ENCODE data around the gene CGB1. TPM values are rescaled to one million over a fixed set of nuclear protein-coding genes. Genes with fewer than 3 reads are reported as not detected.

Gene CGB1
- total and polyA plus RNA-seq, 9 of the 15 experiments (the other 6 are each of a cell fraction or from before 2014, with no cell fraction given): not detected

DNA sequence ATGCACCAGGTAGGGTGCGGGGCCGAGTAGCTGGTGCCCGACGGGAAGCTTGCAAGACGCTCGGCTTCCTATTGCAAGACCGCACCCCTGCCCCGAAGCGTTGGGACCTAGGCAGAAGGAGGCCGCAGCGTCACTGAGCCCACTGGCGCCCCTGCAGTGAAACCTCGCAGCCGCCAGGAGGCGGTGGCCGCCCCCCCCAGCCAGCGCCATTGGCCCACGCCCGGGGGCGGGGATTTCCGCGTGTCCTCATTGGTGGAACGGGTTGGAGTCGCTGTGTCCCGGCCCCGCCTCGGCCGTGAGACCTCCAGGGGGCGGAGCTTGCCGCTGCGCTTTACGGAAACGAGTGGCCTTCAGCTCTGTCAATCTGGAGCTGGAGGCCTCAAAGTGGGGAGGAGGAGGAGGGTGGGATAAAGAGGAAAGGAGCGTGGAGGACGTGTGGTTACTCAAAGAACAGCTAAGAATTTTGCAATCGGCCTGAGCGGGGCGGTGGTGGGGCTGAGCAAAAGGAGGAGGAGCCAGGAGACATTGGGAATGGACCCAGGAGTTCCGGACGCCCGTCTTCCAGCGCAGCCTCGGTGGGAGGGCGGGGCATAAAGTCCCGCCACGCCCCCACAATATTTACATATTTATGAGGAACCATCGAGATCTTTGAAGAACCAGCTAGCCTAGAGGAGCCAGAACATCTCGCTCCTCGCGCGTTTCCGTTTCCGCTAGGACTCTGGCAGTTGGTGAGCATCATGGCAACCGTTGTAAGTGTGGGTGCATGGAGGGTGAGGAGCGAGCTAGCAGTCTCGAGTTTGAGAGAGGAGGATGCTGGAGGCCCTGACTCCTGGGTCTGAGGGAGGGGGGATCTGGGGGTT, 43.3 kb downstream of the CGB1 start, which contains the start of the genes GYS1 and RUVBL2 (continued):
- TF ChIP-seq, protein P1, sequence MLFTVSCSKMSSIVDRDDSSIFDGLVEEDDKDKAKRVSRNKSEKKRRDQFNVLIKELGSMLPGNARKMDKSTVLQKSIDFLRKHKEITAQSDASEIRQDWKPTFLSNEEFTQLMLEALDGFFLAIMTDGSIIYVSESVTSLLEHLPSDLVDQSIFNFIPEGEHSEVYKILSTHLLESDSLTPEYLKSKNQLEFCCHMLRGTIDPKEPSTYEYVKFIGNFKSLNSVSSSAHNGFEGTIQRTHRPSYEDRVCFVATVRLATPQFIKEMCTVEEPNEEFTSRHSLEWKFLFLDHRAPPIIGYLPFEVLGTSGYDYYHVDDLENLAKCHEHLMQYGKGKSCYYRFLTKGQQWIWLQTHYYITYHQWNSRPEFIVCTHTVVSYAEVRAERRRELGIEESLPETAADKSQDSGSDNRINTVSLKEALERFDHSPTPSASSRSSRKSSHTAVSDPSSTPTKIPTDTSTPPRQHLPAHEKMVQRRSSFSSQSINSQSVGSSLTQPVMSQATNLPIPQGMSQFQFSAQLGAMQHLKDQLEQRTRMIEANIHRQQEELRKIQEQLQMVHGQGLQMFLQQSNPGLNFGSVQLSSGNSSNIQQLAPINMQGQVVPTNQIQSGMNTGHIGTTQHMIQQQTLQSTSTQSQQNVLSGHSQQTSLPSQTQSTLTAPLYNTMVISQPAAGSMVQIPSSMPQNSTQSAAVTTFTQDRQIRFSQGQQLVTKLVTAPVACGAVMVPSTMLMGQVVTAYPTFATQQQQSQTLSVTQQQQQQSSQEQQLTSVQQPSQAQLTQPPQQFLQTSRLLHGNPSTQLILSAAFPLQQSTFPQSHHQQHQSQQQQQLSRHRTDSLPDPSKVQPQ (CRISPR knock-in tag; IDR thresholded peaks at IDR 0.05; ENCODE audit: borderline replicate concordance): no peak
- TF ChIP-seq TCF7L2 (IDR thresholded peaks at IDR 0.05; ENCODE audit: low read depth, low read length) (no peak), ZC3H11A (IDR thresholded peaks at IDR 0.05; ENCODE audit: low read depth, low read length) (no peak), CAMTA2 (CRISPR knock-in tag; conservative IDR thresholded peaks at IDR 0.05) (no peak), SMAD1 (IDR thresholded peaks at IDR 0.05; ENCODE audit: low read depth, low read length, partially characterized antibody) (no peak), TBL1XR1 (IDR thresholded peaks at IDR 0.05; ENCODE audit: low read length in 2 of 2) (0 out of 4 replicates have a peak, but pooled peaks have one; percentile 12 to 32), ZNF274 (IDR thresholded peaks at IDR 0.05; ENCODE audit: borderline replicate concordance, low read depth, low read length) (no peak), ZNF232 (CRISPR knock-in tag; IDR thresholded peaks at IDR 0.05) (no peak), PHTF2 (CRISPR knock-in tag; IDR thresholded peaks at IDR 0.05) (no peak), NUFIP1 (IDR thresholded peaks at IDR 0.05; ENCODE audit: partially characterized antibody) (no peak)
- TF ChIP-seq, protein P2, sequence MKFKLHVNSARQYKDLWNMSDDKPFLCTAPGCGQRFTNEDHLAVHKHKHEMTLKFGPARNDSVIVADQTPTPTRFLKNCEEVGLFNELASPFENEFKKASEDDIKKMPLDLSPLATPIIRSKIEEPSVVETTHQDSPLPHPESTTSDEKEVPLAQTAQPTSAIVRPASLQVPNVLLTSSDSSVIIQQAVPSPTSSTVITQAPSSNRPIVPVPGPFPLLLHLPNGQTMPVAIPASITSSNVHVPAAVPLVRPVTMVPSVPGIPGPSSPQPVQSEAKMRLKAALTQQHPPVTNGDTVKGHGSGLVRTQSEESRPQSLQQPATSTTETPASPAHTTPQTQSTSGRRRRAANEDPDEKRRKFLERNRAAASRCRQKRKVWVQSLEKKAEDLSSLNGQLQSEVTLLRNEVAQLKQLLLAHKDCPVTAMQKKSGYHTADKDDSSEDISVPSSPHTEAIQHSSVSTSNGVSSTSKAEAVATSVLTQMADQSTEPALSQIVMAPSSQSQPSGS (CRISPR knock-in tag; IDR thresholded peaks at IDR 0.05): no peak
- TF ChIP-seq, protein P3, sequence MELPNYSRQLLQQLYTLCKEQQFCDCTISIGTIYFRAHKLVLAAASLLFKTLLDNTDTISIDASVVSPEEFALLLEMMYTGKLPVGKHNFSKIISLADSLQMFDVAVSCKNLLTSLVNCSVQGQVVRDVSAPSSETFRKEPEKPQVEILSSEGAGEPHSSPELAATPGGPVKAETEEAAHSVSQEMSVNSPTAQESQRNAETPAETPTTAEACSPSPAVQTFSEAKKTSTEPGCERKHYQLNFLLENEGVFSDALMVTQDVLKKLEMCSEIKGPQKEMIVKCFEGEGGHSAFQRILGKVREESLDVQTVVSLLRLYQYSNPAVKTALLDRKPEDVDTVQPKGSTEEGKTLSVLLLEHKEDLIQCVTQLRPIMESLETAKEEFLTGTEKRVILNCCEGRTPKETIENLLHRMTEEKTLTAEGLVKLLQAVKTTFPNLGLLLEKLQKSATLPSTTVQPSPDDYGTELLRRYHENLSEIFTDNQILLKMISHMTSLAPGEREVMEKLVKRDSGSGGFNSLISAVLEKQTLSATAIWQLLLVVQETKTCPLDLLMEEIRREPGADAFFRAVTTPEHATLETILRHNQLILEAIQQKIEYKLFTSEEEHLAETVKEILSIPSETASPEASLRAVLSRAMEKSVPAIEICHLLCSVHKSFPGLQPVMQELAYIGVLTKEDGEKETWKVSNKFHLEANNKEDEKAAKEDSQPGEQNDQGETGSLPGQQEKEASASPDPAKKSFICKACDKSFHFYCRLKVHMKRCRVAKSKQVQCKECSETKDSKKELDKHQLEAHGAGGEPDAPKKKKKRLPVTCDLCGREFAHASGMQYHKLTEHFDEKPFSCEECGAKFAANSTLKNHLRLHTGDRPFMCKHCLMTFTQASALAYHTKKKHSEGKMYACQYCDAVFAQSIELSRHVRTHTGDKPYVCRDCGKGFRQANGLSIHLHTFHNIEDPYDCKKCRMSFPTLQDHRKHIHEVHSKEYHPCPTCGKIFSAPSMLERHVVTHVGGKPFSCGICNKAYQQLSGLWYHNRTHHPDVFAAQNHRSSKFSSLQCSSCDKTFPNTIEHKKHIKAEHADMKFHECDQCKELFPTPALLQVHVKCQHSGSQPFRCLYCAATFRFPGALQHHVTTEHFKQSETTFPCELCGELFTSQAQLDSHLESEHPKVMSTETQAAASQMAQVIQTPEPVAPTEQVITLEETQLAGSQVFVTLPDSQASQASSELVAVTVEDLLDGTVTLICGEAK (IDR thresholded peaks at IDR 0.05): peak; percentile 97
- TF ChIP-seq, protein P3 (CRISPR knock-in tag; IDR thresholded peaks at IDR 0.05): no peak

All from K562 (cell line).